HG03432 (cell line): ENCODE measurements around the gene GHRHR.
A peak's percentile ranks its signal among the peaks of the same experiment; 100 is the strongest.

ENCODE experiments used
- ATAC-seq: cut with Tn5 transposase; IDR thresholded peaks from one replicate; pipeline ENCODE4 v1.9.1; 2021; ENCODE audit warnings: mild to moderate bottlenecking, moderate library complexity; ENCODE audit not compliant: unreplicated experiment

The GHRHR gene

GRCh38 chr7:30927559-30927958, 36.2 kb upstream of the GHRHR start:
- ATAC-seq = no peak

- no peak for ATAC-seq
Measured at GRCh38 chr7:30928254-30928872, 35.4 kb upstream of the GHRHR start.

- no peak for ATAC-seq
Measured at GRCh38 chr7:30929686-30930085, 34.1 kb upstream of the GHRHR start.

GRCh38 chr7:30930621-30931020, 33.1 kb upstream of the GHRHR start:
- ATAC-seq = no peak

GRCh38 chr7:30931161-30931928, 32.4 kb upstream of the GHRHR start:
- ATAC-seq = no peak

GRCh38 chr7:30931929-30932540, 31.7 kb upstream of the GHRHR start:
- no peak for ATAC-seq

GRCh38 chr7:30932562-30932961, 31.2 kb upstream of the GHRHR start:
- no peak for ATAC-seq

GRCh38 chr7:30933124-30933974, 30.4 kb upstream of the GHRHR start:
- ATAC-seq = no peak

GRCh38 chr7:30934225-30934624, 29.5 kb upstream of the GHRHR start:
- ATAC-seq = no peak

GRCh38 chr7:30934732-30935568, 28.8 kb upstream of the GHRHR start:
- no peak for ATAC-seq

GRCh38 chr7:30935569-30935877, 28.2 kb upstream of the GHRHR start:
- no peak for ATAC-seq

GRCh38 chr7:30936650-30937245, 27.0 kb upstream of the GHRHR start:
- ATAC-seq = no peak

- no peak for ATAC-seq
Measured at GRCh38 chr7:30937416-30937815, 26.3 kb upstream of the GHRHR start.

GRCh38 chr7:30938435-30939316, 25.1 kb upstream of the GHRHR start:
- ATAC-seq = peak; percentile 84

GRCh38 chr7:30941582-30942323, 22.0 kb upstream of the GHRHR start:
- no peak for ATAC-seq

- ATAC-seq = no peak
Measured at GRCh38 chr7:30950197-30950596, 13.6 kb upstream of the GHRHR start.

GRCh38 chr7:30954914-30955313, 8.8 kb upstream of the GHRHR start:
- no peak for ATAC-seq

GRCh38 chr7:30956704-30957103, 7.0 kb upstream of the GHRHR start:
- no peak for ATAC-seq

- no peak for ATAC-seq
Measured at GRCh38 chr7:30965372-30965771, 1.6 kb downstream of the GHRHR start.
